ACHN (cell line): ENCODE data around the gene PYM1.
"Not testable (repeated sequence)": the region's sequence is repeated elsewhere in the genome, so short reads cannot be mapped to it uniquely, and the experiment has no call there.

Experiments used
- DNase-seq: peaks from one replicate; pipeline ENCODE4 v3.0.0-alpha.2; 2015
- in situ Hi-C: cut with HindIII; loops from 2 replicates; pipeline ENCODE4 v1.10.0; 2017; ENCODE audit warnings: low sequenced_read_pairs, low pct_ligation_motif_present, low pct_unique_long_range_greater_than_20kb

The PYM1 gene

GRCh38 chr12:55862931-55863330 is 64.8 kb downstream of the PYM1 start:
- DNase-seq, in situ Hi-C loops: not testable (repeated sequence)

GRCh38 chr12:55862286-55862685 is 65.4 kb downstream of the PYM1 start:
- in situ Hi-C loops = no loop called here
- DNase-seq = no peak

- in situ Hi-C loops = no loop called here
- DNase-seq = no peak
These were observed 65.8 kb downstream of the PYM1 start for GRCh38 chr12:55861871-55862270.

- DNase-seq = no peak
- in situ Hi-C loops = no loop called here
These were observed 66.3 kb downstream of the PYM1 start for GRCh38 chr12:55861396-55861795.

- DNase-seq = no peak
These were observed 75.0 kb downstream of the PYM1 start for GRCh38 chr12:55852740-55853139.

More at GRCh38 chr12:55852740-55853139, 75.0 kb downstream of the PYM1 start:
- in situ Hi-C loops = no loop called here
